Mesenchymal stem cell (in vitro differentiated cells and primary cell): ENCODE data around the gene SYPL2.

Source experiments
- DNase-seq: peaks from one replicate; pipeline ENCODE4 v3.0.0-alpha.2; 2013
- H2AFZ ChIP-seq: one replicate; pipeline ENCODE4 v1.6.1; 2013; ENCODE audit warnings: low read depth, mild to moderate bottlenecking, control low read depth, inconsistent platforms, low read length, moderate library complexity
- H2AK5ac ChIP-seq: 2 replicates; pipeline ENCODE4 v1.6.1; 2013; ENCODE audit warnings: low read length, moderate library complexity, mild to moderate bottlenecking, inconsistent platforms; ENCODE audit not compliant: severe bottlenecking
- H2BK120ac ChIP-seq: one replicate; pipeline ENCODE4 v1.6.1; 2013; ENCODE audit warnings: low read depth, mild to moderate bottlenecking, inconsistent platforms, low read length, moderate library complexity
- H2BK12ac ChIP-seq, 2 experiments: one replicate each; pipeline ENCODE4 v1.6.1; 2013; ENCODE audit warnings: inconsistent platforms in 2 of 2, low read length in 2 of 2, mild to moderate bottlenecking in 2 of 2, moderate library complexity in 2 of 2, control low read depth in 1 of 2
- H2BK15ac ChIP-seq: one replicate; pipeline ENCODE4 v1.6.1; 2013; ENCODE audit warnings: mild to moderate bottlenecking, low read depth, inconsistent platforms; ENCODE audit not compliant: poor library complexity, severe bottlenecking
- H2BK5ac ChIP-seq: 2 replicates; pipeline ENCODE4 v1.6.1; 2013; ENCODE audit warnings: low read depth, mild to moderate bottlenecking, low read length, control low read depth, inconsistent platforms; ENCODE audit not compliant: poor library complexity, severe bottlenecking
- H3K14ac ChIP-seq, 2 experiments: one replicate each; pipeline ENCODE4 v1.6.1; 2013; ENCODE audit warnings: inconsistent platforms in 2 of 2, low read length in 2 of 2, control low read depth in 1 of 2, mild to moderate bottlenecking in 1 of 2, moderate library complexity in 1 of 2
- H3K18ac ChIP-seq, 2 experiments: one replicate each; pipeline ENCODE4 v1.6.1; 2013; ENCODE audit warnings: inconsistent platforms in 2 of 2, low read length in 2 of 2, control low read depth in 1 of 2, low read depth in 1 of 2, mild to moderate bottlenecking in 1 of 2
- H3K23ac ChIP-seq, 2 experiments: one replicate each; pipeline ENCODE4 v1.6.1; 2013; ENCODE audit warnings: inconsistent platforms in 2 of 2, low read length in 2 of 2, mild to moderate bottlenecking in 2 of 2, moderate library complexity in 2 of 2, control low read depth in 1 of 2
- H3K27ac ChIP-seq: 2 replicates; pipeline ENCODE4 v1.5.1; 2013; ENCODE audit warnings: mild to moderate bottlenecking, moderate library complexity, low read length, control low read depth, inconsistent platforms; ENCODE audit not compliant: poor library complexity, severe bottlenecking
- H3K27me3 ChIP-seq, 2 experiments: 2 replicates each; pipeline versions ENCODE4 v1.6.1 to v1.7.0; 2013; ENCODE audit warnings: low read length in 2 of 2, mild to moderate bottlenecking in 2 of 2, moderate library complexity in 2 of 2, control low read depth in 1 of 2, inconsistent platforms in 1 of 2; ENCODE audit not compliant: control insufficient read depth in 1 of 2, insufficient read depth in 1 of 2
- H3K36me3 ChIP-seq, 2 experiments: 2 replicates each; pipeline versions ENCODE4 v1.6.1 to v1.7.0; 2013; ENCODE audit warnings: low read length in 2 of 2, control low read depth in 1 of 2, inconsistent platforms in 1 of 2, low read depth in 1 of 2, mild to moderate bottlenecking in 1 of 2; ENCODE audit not compliant: insufficient read depth in 2 of 2, control insufficient read depth in 1 of 2
- H3K4ac ChIP-seq, 2 experiments: one replicate each; pipeline ENCODE4 v1.6.1; 2013; ENCODE audit warnings: inconsistent platforms in 2 of 2, low read length in 2 of 2, mild to moderate bottlenecking in 2 of 2, moderate library complexity in 2 of 2, control low read depth in 1 of 2, low read depth in 1 of 2
- H3K4me1 ChIP-seq: 2 replicates; pipeline ENCODE4 v1.6.1; 2013; ENCODE audit warnings: low read depth, low read length, control low read depth; ENCODE audit not compliant: control insufficient read depth, insufficient read depth
- H3K4me2 ChIP-seq: 2 replicates; pipeline ENCODE4 v1.6.1; 2013; ENCODE audit warnings: low read length, mild to moderate bottlenecking, inconsistent platforms; ENCODE audit not compliant: poor library complexity, severe bottlenecking
- H3K4me3 ChIP-seq, 2 experiments: 2 replicates each; pipeline versions ENCODE4 v1.5.1 to v1.7.0; 2013; ENCODE audit warnings: low read length in 2 of 2, mild to moderate bottlenecking in 2 of 2, control low read depth in 1 of 2, low read depth in 1 of 2; ENCODE audit not compliant: insufficient read depth in 1 of 2
- H3K79me1 ChIP-seq: replicated peaks from 2 replicates; pipeline ENCODE4 v1.6.1; 2013; ENCODE audit warnings: mild to moderate bottlenecking, control low read depth, low read length, inconsistent platforms; ENCODE audit not compliant: poor library complexity, severe bottlenecking
- H3K9ac ChIP-seq: 2 replicates; pipeline ENCODE4 v1.7.0; 2013; ENCODE audit warnings: mild to moderate bottlenecking, low read length, moderate library complexity
- H3K9me3 ChIP-seq: 2 replicates; pipeline ENCODE4 v1.7.0; 2013; ENCODE audit warnings: mild to moderate bottlenecking, low read length; ENCODE audit not compliant: control insufficient read depth
- H4K8ac ChIP-seq: one replicate; pipeline ENCODE4 v1.6.1; 2013; ENCODE audit warnings: inconsistent platforms, mild to moderate bottlenecking, low read length, moderate library complexity
- H4K91ac ChIP-seq: one replicate; pipeline ENCODE4 v1.6.1; 2013; ENCODE audit warnings: mild to moderate bottlenecking, low read length, inconsistent platforms
- WGBS: methylation state at CpG from one replicate; pipeline ENCODE4 v1.1.7; 2013; ENCODE audit warnings: mixed read lengths; 5-methylcytosine and 5-hydroxymethylcytosine counted together

SYPL2 gene

DNA sequence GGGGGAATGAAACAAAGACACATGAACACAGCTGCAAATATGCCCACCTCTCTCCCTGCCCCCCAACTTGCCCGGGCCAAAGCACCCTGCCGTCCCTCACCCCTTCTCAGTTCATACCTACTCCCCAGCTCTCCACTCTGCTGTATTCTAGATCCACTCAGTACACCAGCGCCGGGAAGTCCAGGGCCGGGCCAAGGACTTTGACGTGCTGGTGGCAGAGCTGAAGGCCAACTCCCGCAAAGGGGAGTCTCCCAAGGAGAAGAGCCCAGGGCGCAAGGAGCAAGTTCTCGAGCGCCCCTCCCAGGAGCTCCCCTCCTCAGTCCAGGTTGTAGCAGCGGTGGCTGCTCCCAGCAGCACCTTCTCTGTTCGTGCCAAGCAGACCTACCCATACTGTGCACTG is 22.4 kb downstream of the SYPL2 start:
- Histone ChIP-seq H3K4me1 (peaks cover 14% of the 10 kb centered on the region), H3K79me1 (peaks cover 15% of the 10 kb centered on the region), H4K8ac (no peak overlapping the region), H2BK15ac (no peak overlapping the region), H2AK5ac (no peak overlapping the region), H4K91ac (no peak overlapping the region), H2BK120ac (no peak overlapping the region), H3K18ac (no peak overlapping the region), H3K27ac (no peak overlapping the region), H2BK5ac (no peak overlapping the region), H3K36me3 (peaks cover 57 to 61% of the 10 kb centered on the region in 2 experiments), H3K27me3 (no peaks in the 10 kb centered on the region), H3K23ac (no peak overlapping the region), H2BK12ac (no peak overlapping the region), H2AFZ (no peak overlapping the region), H3K9ac (no peak overlapping the region), H3K4ac (no peak overlapping the region), H3K14ac (no peak overlapping the region), H3K4me3 (no peak overlapping the region), H3K9me3 (no peaks in the 10 kb centered on the region), H3K4me2 (no peak overlapping the region)
- DNase-seq: no peak
- WGBS: 93% methylated on average over 12 of the region's 12 CpGs

DNA sequence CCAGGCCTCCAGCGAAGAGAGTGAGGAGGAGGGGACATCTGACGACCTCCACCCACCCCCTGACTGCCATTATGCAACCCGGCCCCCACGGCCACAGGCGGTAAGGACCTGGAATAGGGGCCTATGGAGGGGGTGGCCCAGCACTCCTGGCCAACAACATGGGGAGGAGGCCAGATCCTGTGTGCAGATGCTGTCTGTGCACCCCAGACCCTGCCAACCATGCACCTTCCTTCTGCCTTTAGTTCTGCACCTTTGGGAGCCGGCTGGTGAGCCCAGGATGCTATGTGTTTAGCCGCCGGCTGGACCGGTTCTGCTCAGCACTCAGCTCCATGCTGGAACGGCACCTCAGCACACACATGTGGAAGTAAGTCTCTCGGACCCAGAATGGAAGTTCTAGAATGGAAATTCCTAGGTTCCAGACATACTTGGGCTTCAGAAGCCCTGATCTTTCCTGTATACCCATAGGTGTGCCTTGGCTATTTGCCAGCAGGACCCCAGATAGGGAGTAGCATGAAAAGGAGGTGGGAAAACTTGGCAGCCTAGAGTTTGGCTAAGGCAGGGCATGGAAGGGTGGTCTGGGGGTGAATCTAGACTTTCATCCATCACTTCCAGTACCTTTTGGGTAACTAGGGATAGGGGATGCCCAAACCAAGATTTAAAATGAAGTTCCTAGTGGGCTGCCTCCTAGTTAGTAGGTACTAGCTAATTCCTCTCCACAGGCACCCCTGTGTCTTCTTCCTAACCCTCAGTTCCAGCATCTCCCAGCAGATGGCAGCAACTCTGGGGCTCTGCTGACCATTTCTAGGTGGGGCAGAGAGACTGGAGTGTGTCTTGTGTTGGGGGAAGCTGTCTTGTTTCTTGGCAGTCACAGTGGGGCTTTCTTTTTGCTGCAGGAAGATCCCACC is 23.9 kb downstream of the SYPL2 start:
- Histone ChIP-seq H3K79me1 (peaks cover 13% of the 10 kb centered on the region), H2BK5ac (no peak overlapping the region), H3K4me3 (no peak overlapping the region), H3K4me2 (no peak overlapping the region), H3K27me3 (no peaks in the 10 kb centered on the region), H3K23ac (no peak overlapping the region), H2AK5ac (no peak overlapping the region), H2BK120ac (no peak overlapping the region), H3K4me1 (peaks cover 9% of the 10 kb centered on the region), H3K27ac (no peak overlapping the region), H2BK15ac (no peak overlapping the region), H2BK12ac (peak overlapping the region in 1 of 2 experiments; percentile 18), H3K36me3 (peaks cover 57 to 61% of the 10 kb centered on the region in 2 experiments), H3K14ac (no peak overlapping the region), H3K4ac (no peak overlapping the region), H4K8ac (no peak overlapping the region), H3K9me3 (no peaks in the 10 kb centered on the region), H4K91ac (peak overlapping the region; percentile 41), H3K18ac (no peak overlapping the region), H3K9ac (no peak overlapping the region), H2AFZ (no peak overlapping the region)
- DNase-seq: peak; percentile 73
- WGBS: 88% methylated on average over 9 of the region's 11 CpGs

DNA sequence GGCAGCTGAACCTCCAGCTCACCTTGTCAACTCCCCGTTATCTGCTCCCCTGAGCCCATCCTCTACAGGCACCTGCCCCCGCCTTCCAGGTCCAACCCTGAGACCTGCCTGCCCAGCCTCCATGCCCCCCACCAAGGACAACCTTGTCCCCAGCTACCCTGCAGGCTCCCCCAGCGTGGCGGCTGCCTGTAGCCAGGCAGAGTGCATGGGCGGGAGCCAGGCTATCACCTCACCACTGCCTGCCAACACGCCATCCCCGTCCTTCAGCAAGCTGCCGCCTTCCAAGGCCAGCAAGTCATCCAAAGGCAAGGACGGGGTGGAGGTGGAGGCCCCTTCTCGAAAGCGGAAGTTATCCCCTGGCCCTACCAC is 24.6 kb downstream of the SYPL2 start:
- Histone ChIP-seq H3K4me3 (no peak overlapping the region), H2BK5ac (no peak overlapping the region), H3K9me3 (no peaks in the 10 kb centered on the region), H2BK15ac (no peak overlapping the region), H3K18ac (no peak overlapping the region), H2AFZ (no peak overlapping the region), H2BK120ac (no peak overlapping the region), H3K27ac (no peak overlapping the region), H3K9ac (no peak overlapping the region), H3K4me1 (peaks cover 12% of the 10 kb centered on the region), H3K27me3 (no peaks in the 10 kb centered on the region), H4K8ac (peak overlapping the region; percentile 48), H3K79me1 (peaks cover 14% of the 10 kb centered on the region), H3K4me2 (no peak overlapping the region), H2BK12ac (no peak overlapping the region), H4K91ac (peak overlapping the region; percentile 64), H3K14ac (no peak overlapping the region), H3K36me3 (peaks cover 60 to 62% of the 10 kb centered on the region in 2 experiments), H3K23ac (no peak overlapping the region), H3K4ac (peak overlapping the region; percentile 4 to 6), H2AK5ac (no peak overlapping the region)
- WGBS: 96% methylated on average over 11 of the region's 11 CpGs
- DNase-seq: no peak

DNA sequence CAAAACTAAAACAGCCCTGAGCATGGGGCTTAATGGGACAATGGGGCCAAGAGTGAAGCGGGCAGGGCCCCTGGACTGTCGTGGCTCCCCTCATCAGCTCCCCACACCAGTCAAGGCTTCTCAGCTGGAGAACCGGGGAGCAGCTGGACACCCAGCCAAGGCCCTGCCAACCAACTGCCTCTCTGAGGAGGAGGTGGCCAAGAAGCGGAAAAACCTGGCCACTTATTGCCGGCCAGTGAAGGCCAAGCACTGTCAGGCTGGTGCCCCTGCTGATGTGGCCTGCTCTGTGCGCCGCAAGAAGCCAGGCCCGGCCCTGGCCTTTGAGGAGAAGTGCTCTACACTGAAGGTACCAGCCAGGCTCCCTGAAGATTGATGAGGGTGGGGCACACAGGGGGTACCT is 25.0 kb downstream of the SYPL2 start:
- Histone ChIP-seq H3K27ac (no peak overlapping the region), H3K4me2 (no peak overlapping the region), H3K18ac (no peak overlapping the region), H3K23ac (no peak overlapping the region), H2BK120ac (no peak overlapping the region), H3K4me1 (peaks cover 13% of the 10 kb centered on the region), H4K91ac (no peak overlapping the region), H3K4me3 (no peak overlapping the region), H2BK15ac (no peak overlapping the region), H3K4ac (no peak overlapping the region), H2BK5ac (no peak overlapping the region), H3K79me1 (peaks cover 16% of the 10 kb centered on the region), H3K36me3 (peaks cover 60% of the 10 kb centered on the region in 2 experiments), H3K27me3 (no peaks in the 10 kb centered on the region), H3K9ac (no peak overlapping the region), H3K9me3 (no peaks in the 10 kb centered on the region), H4K8ac (no peak overlapping the region), H2BK12ac (no peak overlapping the region), H2AFZ (no peak overlapping the region), H2AK5ac (no peak overlapping the region), H3K14ac (no peak overlapping the region)
- WGBS: 96% methylated on average over 8 of the region's 8 CpGs
- no peak for DNase-seq
